IMR-90 (cell line): Measurements from ENCODE around the gene C2orf69. TPM values are rescaled to one million over a fixed set of nuclear protein-coding genes. Genes with fewer than 3 reads are reported as not detected.

ENCODE experiments used
- ATAC-seq: fragments of 200-7000 bp; cut with Tn5 transposase; 2 replicates; pipeline ENCODE4 v1.9.1; 2020; ENCODE audit warnings: low read depth, mild to moderate bottlenecking, moderate library complexity
- BruUV-seq: library from RNA; stranded (reverse); fragments of 400-500 nt; replicated peaks from 2 replicates; lab custom pipeline; 2021; lab: Mats Ljungman, UMichigan
- CTCF ChIA-PET: fragments of 300-600 bp; formaldehyde crosslinking; extraction: SDS; loops from one replicate; lab custom pipeline; 2021; ENCODE audit warnings: antibody characterized with exemption; lab: Yijun Ruan, JAX
- POLR2A ChIA-PET: fragments of 300-600 bp; sonication (Branson Sonifier 250); formaldehyde crosslinking; loops from one replicate; lab custom pipeline; 2022; ENCODE audit warnings: antibody characterized with exemption; ENCODE audit not compliant: unreplicated experiment; lab: Charles Lee
- DNase-seq: peaks from one replicate; pipeline ENCODE4 v3.0.0; 2013
- H2AFZ ChIP-seq: replicated peaks from 2 replicates; pipeline ENCODE3; 2013; ENCODE audit warnings: low read length, mild to moderate bottlenecking; ENCODE audit not compliant: poor library complexity
- H2AK5ac ChIP-seq: 2 replicates; pipeline ENCODE4 v1.6.1; 2013; ENCODE audit warnings: low read depth, low read length, inconsistent platforms
- H2AK9ac ChIP-seq: replicated peaks from 2 replicates; pipeline ENCODE3; 2013; ENCODE audit warnings: mild to moderate bottlenecking, low read depth, low read length, moderate library complexity; ENCODE audit not compliant: poor library complexity
- H2BK120ac ChIP-seq: 2 replicates; pipeline ENCODE4 v1.6.1; 2013; ENCODE audit warnings: low read depth, low read length, inconsistent platforms
- H2BK15ac ChIP-seq: 3 replicates; pipeline ENCODE4 v1.6.1; 2013; ENCODE audit warnings: low read depth, low read length, inconsistent platforms
- H2BK20ac ChIP-seq: 2 replicates; pipeline ENCODE4 v1.6.1; 2013; ENCODE audit warnings: low read depth, mild to moderate bottlenecking, inconsistent platforms, low read length, moderate library complexity
- H2BK5ac ChIP-seq: 2 replicates; pipeline ENCODE4 v1.6.1; 2013; ENCODE audit warnings: mild to moderate bottlenecking, low read depth, low read length, inconsistent platforms; ENCODE audit not compliant: poor library complexity, severe bottlenecking
- H3K14ac ChIP-seq: replicated peaks from 2 replicates; pipeline ENCODE4 v1.6.1; 2013; ENCODE audit warnings: low read depth, low read length, inconsistent platforms
- H3K18ac ChIP-seq: 2 replicates; pipeline ENCODE4 v1.6.1; 2013; ENCODE audit warnings: low read depth, low read length, control low read depth
- H3K23ac ChIP-seq: 2 replicates; pipeline ENCODE4 v1.6.1; 2013; ENCODE audit warnings: low read depth, low read length, inconsistent platforms
- H3K27ac ChIP-seq: 2 replicates; pipeline ENCODE4 v1.5.1; 2013; ENCODE audit warnings: mild to moderate bottlenecking, control low read depth, low read length; ENCODE audit not compliant: insufficient read depth
- H3K27me3 ChIP-seq: 2 replicates; pipeline ENCODE4 v1.6.1; 2013; ENCODE audit warnings: low read length; ENCODE audit not compliant: control insufficient read depth, insufficient read depth
- H3K36me3 ChIP-seq: 2 replicates; pipeline ENCODE4 v1.6.1; 2013; ENCODE audit warnings: low read length, mixed read lengths; ENCODE audit not compliant: control insufficient read depth, insufficient read depth
- H3K4ac ChIP-seq: 2 replicates; pipeline ENCODE4 v1.6.1; 2013; ENCODE audit warnings: low read depth, low read length, inconsistent platforms
- H3K4me1 ChIP-seq: 2 replicates; pipeline ENCODE4 v1.6.1; 2013; ENCODE audit warnings: low read length, mixed read lengths; ENCODE audit not compliant: control insufficient read depth, insufficient read depth
- H3K4me2 ChIP-seq: 2 replicates; pipeline ENCODE4 v1.6.1; 2013; ENCODE audit warnings: low read depth, mild to moderate bottlenecking, control low read depth, low read length, moderate library complexity
- H3K4me3 ChIP-seq: 2 replicates; pipeline ENCODE4 v1.5.1; 2013; ENCODE audit warnings: low read depth, mild to moderate bottlenecking, control low read depth, low read length, moderate library complexity; ENCODE audit not compliant: insufficient read depth
- H3K56ac ChIP-seq: 2 replicates; pipeline ENCODE4 v1.6.1; 2013; ENCODE audit warnings: low read length, inconsistent platforms; ENCODE audit not compliant: insufficient read depth; ENCODE audit errors: extremely low read depth
- H3K79me1 ChIP-seq, 2 experiments: 2 replicates each; pipeline ENCODE4 v1.6.1; 2013; ENCODE audit warnings: low read length in 2 of 2, inconsistent platforms in 1 of 2, low read depth in 1 of 2
- H3K9ac ChIP-seq: 2 replicates; pipeline ENCODE4 v1.6.1; 2013; ENCODE audit warnings: low read depth, low read length, control low read depth
- H3K9me1 ChIP-seq: 2 replicates; pipeline ENCODE4 v1.6.1; 2013; ENCODE audit warnings: low read length, inconsistent platforms; ENCODE audit not compliant: insufficient read depth
- H3K9me3 ChIP-seq: 2 replicates; pipeline ENCODE4 v1.6.1; 2013; ENCODE audit warnings: low read length; ENCODE audit not compliant: control insufficient read depth, insufficient read depth
- H4K20me1 ChIP-seq: 2 replicates; pipeline ENCODE4 v1.6.1; 2013; ENCODE audit warnings: low read length, inconsistent platforms; ENCODE audit not compliant: insufficient read depth
- H4K5ac ChIP-seq: 2 replicates; pipeline ENCODE4 v1.6.1; 2013; ENCODE audit warnings: mild to moderate bottlenecking, low read depth, low read length, control low read depth
- H4K8ac ChIP-seq, 2 experiments: 2 replicates each; pipeline ENCODE4 v1.6.1; 2013; ENCODE audit warnings: low read depth in 2 of 2, low read length in 2 of 2, control low read depth in 1 of 2, inconsistent platforms in 1 of 2
- H4K91ac ChIP-seq: 2 replicates; pipeline ENCODE4 v1.6.1; 2013; ENCODE audit warnings: low read depth, low read length, inconsistent platforms; ENCODE audit not compliant: insufficient read depth
- CEBPB ChIP-seq: IDR thresholded peaks from 2 replicates; pipeline ENCODE4 v1.6.1; 2012; ENCODE audit warnings: low read depth, low read length, improper control_type of control experiment
- CHD1 ChIP-seq: IDR thresholded peaks from 2 replicates; pipeline ENCODE4 v1.6.1; 2012; ENCODE audit warnings: low read depth, low read length, improper control_type of control experiment
- CTCF ChIP-seq: conservative IDR thresholded peaks from 2 replicates; pipeline ENCODE4 v1.5.1; 2012; ENCODE audit warnings: mild to moderate bottlenecking, low read depth, low read length, improper control_type of control experiment
- ELK1 ChIP-seq: fragments of 150-350 bp; IDR thresholded peaks from 2 replicates; pipeline ENCODE4 v1.6.1; 2016; ENCODE audit warnings: low read depth, mild to moderate bottlenecking, low read length, moderate library complexity, borderline replicate concordance
- MAFK ChIP-seq: IDR thresholded peaks from 2 replicates; pipeline ENCODE4 v1.6.1; 2012; ENCODE audit warnings: low read depth, low read length, improper control_type of control experiment
- MAZ ChIP-seq: IDR thresholded peaks from 2 replicates; pipeline ENCODE4 v1.6.1; 2012; ENCODE audit warnings: low read depth, mild to moderate bottlenecking, low read length, improper control_type of control experiment, moderate library complexity, borderline replicate concordance
- MXI1 ChIP-seq: IDR thresholded peaks from 2 replicates; pipeline ENCODE4 v1.6.1; 2012; ENCODE audit warnings: low read depth, mild to moderate bottlenecking, low read length, moderate library complexity, borderline replicate concordance
- NFE2L2 ChIP-seq: fragments of 150-350 bp; IDR thresholded peaks from 2 replicates; pipeline ENCODE4 v1.6.1; 2016; ENCODE audit warnings: low read depth, mild to moderate bottlenecking, low read length
- POLR2A ChIP-seq: IDR thresholded peaks from 2 replicates; pipeline ENCODE4 v1.6.1; 2012; ENCODE audit warnings: mild to moderate bottlenecking, low read depth, low read length
- RAD21 ChIP-seq: IDR thresholded peaks from 2 replicates; pipeline ENCODE4 v1.6.1; 2012; ENCODE audit warnings: low read length, improper control_type of control experiment
- RCOR1 ChIP-seq: IDR thresholded peaks from 2 replicates; pipeline ENCODE4 v1.6.1; 2012; ENCODE audit warnings: mild to moderate bottlenecking, low read length, improper control_type of control experiment; ENCODE audit not compliant: insufficient replicate concordance
- RFX5 ChIP-seq: IDR thresholded peaks from 2 replicates; pipeline ENCODE4 v1.8.0; 2012; ENCODE audit warnings: low read depth, mild to moderate bottlenecking, low read length, moderate library complexity
- USF2 ChIP-seq: fragments of 150-350 bp; IDR thresholded peaks from 2 replicates; pipeline ENCODE4 v1.6.1; 2017; ENCODE audit warnings: mild to moderate bottlenecking, antibody characterized with exemption, low read length, low read depth
- WGBS, 2 experiments: methylation state at CpG; one replicate each; pipeline versions ENCODE4 v1.1.5 to v1.1.7; 2013; ENCODE audit warnings: missing lambda C conversion rate in 2 of 2; ENCODE audit not compliant: insufficient read length in 1 of 2; ENCODE audit errors: extremely low coverage in 2 of 2; 5-methylcytosine and 5-hydroxymethylcytosine counted together
- dilution Hi-C: fragments of 300-500 bp; cut with HindIII; formaldehyde crosslinking; loops from one replicate; pipeline ENCODE4 v1.14.3; 2018; ENCODE audit warnings: low sequenced_read_pairs; ENCODE audit not compliant: unreplicated experiment
- in situ Hi-C: fragments of 300-500 bp; cut with MboI; formaldehyde crosslinking; loops from 3 replicates; pipeline ENCODE4 v1.14.3; 2019; ENCODE audit warnings: low sequenced_read_pairs, inconsistent platforms, mixed read lengths
- intact Hi-C: fragments of 100-400 bp; cut with micrococcal nuclease; formaldehyde crosslinking; loops from 2 replicates; pipeline ENCODE4 v1.10.0; 2022
- polyA plus RNA-seq, 3 experiments: library from polyadenylated mRNA; depleted of rRNA; stranded (reverse); fragments of >200 nt; gene quantifications; 2 replicates each; pipeline ENCODE4 v1.2.3, GENCODE V29; 2012; ENCODE audit warnings: low replicate concordance in 1 of 3
- total RNA-seq: library from RNA; depleted of rRNA; stranded (reverse); fragments of >200 nt; gene quantifications from 2 replicates; pipeline ENCODE4 v1.2.3, GENCODE V29; 2012

C2orf69 gene
- total and polyA plus RNA-seq, 2 of the 4 experiments (the other 2 are of a cell fraction): 3.1 to 4.7 TPM

- ATAC-seq: no peak
- Histone ChIP-seq H2AK9ac (no peak overlapping the region), H3K4me3 (no peak overlapping the region), H3K56ac (no peak overlapping the region), H3K9ac (no peak overlapping the region), H3K9me3 (peaks cover 2% of the 10 kb centered on the region; the same call in 1 of the 2 replicates), H3K18ac (no peak overlapping the region), H3K36me3 (no peaks in the 10 kb centered on the region), H2AK5ac (no peak overlapping the region), H3K23ac (no peak overlapping the region), H4K20me1 (no peaks in the 10 kb centered on the region), H2AFZ (no peak overlapping the region), H2BK15ac (no peak overlapping the region), H2BK5ac (no peak overlapping the region), H3K27me3 (peaks cover 4% of the 10 kb centered on the region), H4K5ac (no peak overlapping the region), H4K8ac (no peak overlapping the region), H3K14ac (no peak overlapping the region), H3K9me1 (no peaks in the 10 kb centered on the region), H3K4me1 (no peaks in the 10 kb centered on the region), H3K79me1 (no peaks in the 10 kb centered on the region), H2BK120ac (no peak overlapping the region), H3K27ac (no peak overlapping the region), H3K4me2 (no peak overlapping the region), H4K91ac (no peak overlapping the region), H3K4ac (no peak overlapping the region), H2BK20ac (no peak overlapping the region)
- BruUV-seq: no TSS peak
- intact Hi-C loops (no loop called here), dilution Hi-C loops (no loop called here), in situ Hi-C loops (no loop called here)
- POLR2A ChIA-PET: no interaction called here
- DNase-seq: no peak
- CTCF ChIA-PET: no interaction called here
- TF ChIP-seq MAZ (no peak), RCOR1 (no peak), CEBPB (no peak), ELK1 (no peak), RAD21 (no peak), CTCF (no peak), CHD1 (no peak), POLR2A (no peak), NFE2L2 (no peak), RFX5 (no peak), MXI1 (no peak), USF2 (no peak), MAFK (no peak)
- WGBS, 2 experiments: no CpG with 5 or more reads among the region's 4 CpGs
Measured at GRCh38 chr2:199902486-199903110, 8.5 kb upstream of the C2orf69 start.
